Measurements from ENCODE around the gene VAV2.
"Not testable (repeated sequence)": the region's sequence is repeated elsewhere in the genome, so short reads cannot be mapped to it uniquely, and the experiment has no call there.

VAV2 gene

GRCh38 chr9:133762488-133763271, 229.4 kb downstream of the VAV2 start:
- no peak for DNase-seq

GRCh38 chr9:133761641-133762248, 230.4 kb downstream of the VAV2 start:
- DNase-seq, result no peak

GRCh38 chr9:133760713-133761290, 231.3 kb downstream of the VAV2 start:
- no peak for DNase-seq

GRCh38 chr9:133759946-133760345, 232.2 kb downstream of the VAV2 start:
- DNase-seq, result no peak

DNA sequence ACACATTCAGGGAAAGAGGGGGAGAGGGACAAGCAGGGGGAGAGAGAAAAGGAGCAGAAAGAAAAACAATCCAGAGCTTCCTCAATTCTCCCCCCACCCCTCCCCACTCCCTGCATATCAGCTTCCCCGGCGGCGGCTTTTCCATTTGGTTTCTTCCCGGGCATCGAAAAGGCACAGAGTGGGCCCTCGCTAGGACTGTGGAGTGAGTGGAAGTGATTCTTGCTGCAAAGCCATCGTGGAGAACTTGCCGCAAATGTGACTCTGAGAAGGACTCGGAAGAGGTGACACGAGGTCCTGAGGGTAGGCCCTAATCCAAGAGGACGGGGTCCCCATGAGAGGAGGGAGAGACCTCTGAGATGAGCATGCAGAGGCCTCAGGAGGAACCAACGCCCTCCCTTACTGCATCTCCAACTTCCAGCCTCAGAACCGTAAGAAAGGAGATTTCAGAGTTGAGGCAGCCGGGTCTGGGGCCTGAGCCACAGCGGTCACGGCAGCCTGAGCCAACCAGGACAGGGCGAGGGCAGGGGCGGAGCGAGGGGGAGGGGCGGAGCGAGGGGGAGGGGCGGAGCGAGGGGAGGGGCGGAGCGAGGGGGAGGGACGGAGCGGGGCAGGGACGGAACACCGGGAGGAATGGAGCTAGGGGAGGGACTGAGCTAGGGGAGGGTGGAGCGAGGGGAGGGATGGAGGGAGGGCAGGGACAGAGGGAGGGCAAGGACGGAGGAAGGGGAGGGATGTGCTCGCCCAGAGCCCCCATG, 232.8 kb downstream of the VAV2 start:
- no peak for DNase-seq

DNA sequence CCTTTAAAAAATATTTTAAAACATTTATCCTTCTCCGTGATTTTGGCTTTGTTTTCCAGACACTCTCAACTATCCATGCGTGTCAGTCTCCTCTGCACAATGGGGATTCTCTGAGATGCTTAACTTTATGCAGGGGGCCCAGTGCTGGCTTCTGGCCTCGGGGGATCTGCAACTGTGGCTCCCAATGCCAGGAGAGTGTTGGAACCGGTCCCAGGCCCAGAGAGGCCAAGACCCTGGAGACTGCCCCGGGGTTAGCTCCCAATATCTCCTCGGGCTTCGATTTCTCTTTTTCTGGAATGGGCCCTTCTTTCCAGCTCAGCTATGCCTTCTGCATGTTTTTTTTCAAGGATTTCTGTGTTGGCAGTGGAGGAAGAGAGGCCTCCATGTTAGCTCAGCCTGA, 233.9 kb downstream of the VAV2 start:
- no peak for DNase-seq

DNA sequence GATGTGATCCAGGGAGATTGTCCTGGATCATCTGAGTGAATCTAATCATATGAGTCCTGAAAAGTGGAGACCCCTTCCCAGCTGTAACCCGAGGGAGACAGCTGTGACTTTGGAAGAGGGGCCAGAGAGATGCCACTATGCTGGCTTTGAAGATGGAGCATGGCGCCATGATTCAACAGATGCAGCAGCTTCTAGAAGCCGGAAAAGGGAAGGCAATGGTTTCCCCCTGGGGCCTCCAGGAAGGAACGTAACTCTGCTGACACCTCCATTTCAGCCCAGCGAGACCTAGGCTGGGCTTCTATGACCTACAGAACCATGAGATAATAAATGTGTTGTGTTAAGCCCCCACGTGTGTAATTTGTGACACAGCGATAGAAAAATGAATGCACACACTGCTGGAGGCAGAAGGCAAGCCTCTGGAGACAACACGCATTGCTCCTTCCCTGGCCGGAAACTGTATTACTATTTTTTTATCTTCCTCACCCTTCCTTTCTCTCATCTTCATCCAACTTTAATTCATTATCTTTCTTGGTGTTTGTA, 237.4 kb downstream of the VAV2 start:
- no peak for DNase-seq

DNA sequence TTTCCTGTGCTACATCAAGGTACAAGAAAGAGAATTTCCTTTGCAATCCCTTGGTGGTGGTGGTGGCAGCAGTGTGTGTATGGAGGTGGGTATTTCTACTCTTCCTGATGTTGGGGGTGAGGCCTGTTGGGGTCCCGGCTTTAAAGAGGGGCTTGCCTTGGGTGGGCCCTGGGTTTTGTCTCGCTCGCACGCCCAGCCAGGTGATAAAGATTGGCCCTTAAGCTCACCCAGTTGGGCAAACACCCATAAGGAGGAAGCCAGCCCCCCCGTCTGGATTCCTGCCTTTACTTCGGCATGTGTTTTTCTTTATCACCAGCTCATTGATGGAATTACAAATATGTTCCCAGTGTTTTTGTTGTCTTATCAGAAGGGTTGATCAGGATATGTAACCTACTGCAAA, 237.9 kb downstream of the VAV2 start:
- no peak for DNase-seq

GRCh38 chr9:133752739-133753446, 239.2 kb downstream of the VAV2 start:
- no peak for DNase-seq

DNA sequence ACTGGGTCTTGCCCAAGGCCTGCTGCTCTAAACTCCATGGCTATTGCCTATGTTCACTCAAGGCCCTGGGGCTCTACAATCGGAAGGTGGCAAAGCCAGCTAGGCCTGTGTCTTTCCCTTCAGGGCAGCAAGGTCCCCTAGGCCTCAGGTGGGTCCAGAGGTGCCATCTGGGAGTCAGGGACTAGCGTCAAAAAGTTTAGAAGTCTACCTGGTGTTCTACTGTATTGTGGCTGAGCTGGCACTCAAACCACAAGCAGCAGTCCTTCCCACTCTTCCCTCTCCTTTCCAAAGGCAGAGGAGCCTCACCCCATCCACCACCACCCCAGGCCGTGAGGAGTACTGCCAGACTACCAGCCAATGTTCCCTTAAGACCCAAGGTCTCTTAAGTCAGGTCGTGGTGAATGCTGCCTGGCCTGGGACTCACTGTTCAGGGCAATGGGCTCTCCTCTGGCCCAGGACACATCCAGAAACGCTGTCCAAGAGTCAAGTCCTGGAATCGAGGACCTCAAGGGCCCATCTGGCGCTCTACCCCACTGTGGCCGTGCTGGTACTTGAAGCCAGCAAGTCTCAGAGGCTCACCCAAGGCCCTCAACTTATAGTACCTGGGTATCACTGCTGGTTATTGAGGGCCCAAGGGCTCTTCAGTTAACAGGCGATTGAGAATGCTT, 241.0 kb downstream of the VAV2 start:
- no peak for DNase-seq

- no peak for DNase-seq
Observed at GRCh38 chr9:133747309-133747708, 244.8 kb downstream of the VAV2 start.

DNA sequence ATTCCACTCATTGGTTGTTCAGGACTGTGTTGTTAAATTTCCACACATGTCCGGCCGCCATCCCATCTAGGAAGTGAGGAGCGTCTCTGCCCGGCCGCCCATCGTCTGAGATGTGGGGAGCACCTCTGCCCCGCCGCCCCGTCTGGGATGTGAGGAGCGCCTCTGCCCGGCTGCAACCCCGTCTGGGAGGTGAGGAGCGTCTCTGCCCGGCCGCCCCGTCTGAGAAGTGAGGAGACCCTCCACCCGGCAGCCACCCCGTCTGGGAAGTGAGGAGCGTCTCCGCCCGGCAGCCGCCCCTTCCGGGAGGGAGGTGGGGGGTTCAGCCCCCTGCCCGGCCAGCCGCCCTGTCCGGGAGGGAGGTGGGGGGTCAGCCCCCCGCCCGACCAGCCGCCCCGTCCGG, 247.6 kb downstream of the VAV2 start:
- DNase-seq, result not testable (repeated sequence)

DNA sequence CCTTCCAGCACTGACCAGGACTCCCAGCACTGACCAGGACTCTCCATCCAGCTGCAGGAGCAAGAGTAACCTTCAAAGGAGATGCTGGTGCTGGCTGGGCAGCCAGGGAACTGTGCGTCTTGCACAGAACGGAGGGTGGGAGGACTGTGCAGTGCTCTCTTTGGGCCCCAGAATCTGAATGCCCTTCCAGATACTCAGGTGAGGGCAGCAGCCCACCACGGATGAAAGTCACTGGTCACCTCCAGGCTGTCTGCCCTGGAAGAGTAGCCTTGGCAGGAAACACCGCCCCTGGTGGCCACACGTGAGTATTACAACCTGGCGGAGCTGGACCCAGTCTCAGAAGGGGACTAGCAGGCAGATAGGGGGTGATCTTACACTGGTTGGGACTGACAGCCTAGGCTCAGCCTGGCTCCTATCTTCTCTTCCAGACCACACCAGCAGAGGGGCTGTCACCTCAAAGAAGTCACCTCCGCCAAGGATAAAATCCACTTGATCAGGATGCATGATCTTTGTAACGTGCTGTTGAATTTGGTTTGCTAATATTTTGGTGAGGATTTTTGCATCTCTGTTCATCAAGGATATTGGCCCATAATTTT, 249.2 kb downstream of the VAV2 start:
- DNase-seq, result peak; percentile 72 to 81 (median 78)

DNA sequence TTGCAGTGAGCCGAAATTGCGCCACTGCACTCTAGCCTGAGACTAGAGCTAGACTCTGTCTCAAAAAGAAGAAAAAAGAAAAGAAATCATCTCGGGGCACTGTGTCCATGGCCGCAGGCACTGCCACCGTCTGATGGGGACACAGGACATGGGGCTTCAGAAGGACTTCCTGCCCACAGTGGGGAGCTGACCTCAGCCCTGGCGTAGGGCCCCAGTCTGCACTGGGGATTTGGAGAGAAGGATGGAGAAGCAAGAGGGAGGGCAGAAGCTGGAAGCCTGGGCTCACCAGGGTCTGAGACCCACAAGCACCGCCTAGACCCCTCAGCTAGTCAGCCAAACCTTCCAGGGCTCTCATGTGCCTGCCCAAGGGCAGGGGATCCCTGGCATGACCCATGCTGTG, 249.9 kb downstream of the VAV2 start:
- DNase-seq, result no peak

GRCh38 chr9:133741716-133742115, 250.4 kb downstream of the VAV2 start:
- DNase-seq, result no peak

DNA sequence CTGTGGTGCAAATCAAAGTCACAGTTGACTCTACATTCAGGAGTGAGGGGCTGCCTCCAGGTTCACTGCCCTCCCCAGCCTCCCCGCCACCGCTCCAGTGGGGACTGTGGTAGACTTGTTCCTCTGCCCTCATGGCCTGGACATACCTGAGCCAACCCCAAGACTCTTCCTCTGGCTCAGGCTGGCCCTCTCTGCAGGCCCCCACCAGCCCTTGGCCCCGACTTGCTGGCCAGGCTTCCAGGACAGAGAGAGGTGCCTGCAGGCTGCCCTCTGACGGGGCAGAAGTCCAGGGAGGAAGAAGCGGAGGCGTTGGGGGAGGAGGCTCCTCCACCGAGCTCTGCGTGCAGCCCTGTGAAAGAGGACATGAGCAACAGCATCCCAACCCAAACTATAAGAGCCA, 251.2 kb downstream of the VAV2 start:
- peak in 2 of 3 donors; percentile 9 to 26 for DNase-seq

GRCh38 chr9:133739408-133740280, 252.5 kb downstream of the VAV2 start:
- DNase-seq, result no peak

DNA sequence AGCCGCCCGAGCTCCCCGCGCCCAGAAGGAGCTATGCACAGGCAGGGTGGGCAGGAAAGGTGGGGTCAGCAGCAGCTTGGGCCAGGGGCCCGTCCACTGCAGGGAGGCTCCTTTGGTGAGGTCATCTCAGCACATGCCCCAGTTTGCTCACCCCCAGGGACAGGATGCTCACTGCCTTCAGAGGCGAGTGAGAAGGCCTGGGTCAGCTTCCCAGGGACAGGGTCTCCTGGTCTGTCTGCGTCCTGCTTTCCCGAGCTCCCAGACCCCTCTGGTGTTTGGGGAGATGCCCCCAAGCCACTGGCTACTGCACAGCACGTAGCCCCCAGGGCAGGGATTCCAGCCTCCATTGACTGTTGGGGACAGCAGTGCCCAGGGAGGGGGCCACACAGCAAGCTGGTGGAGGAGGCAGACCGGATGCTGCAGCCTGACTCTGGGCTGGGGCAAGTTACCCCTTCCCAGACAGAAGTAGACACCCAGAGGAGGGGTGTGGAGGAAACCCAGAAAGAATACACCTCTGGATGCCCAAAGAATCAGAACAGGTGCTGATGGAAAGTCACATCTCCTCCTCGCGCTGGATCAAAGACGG, 253.4 kb downstream of the VAV2 start:
- no peak for DNase-seq

DNA sequence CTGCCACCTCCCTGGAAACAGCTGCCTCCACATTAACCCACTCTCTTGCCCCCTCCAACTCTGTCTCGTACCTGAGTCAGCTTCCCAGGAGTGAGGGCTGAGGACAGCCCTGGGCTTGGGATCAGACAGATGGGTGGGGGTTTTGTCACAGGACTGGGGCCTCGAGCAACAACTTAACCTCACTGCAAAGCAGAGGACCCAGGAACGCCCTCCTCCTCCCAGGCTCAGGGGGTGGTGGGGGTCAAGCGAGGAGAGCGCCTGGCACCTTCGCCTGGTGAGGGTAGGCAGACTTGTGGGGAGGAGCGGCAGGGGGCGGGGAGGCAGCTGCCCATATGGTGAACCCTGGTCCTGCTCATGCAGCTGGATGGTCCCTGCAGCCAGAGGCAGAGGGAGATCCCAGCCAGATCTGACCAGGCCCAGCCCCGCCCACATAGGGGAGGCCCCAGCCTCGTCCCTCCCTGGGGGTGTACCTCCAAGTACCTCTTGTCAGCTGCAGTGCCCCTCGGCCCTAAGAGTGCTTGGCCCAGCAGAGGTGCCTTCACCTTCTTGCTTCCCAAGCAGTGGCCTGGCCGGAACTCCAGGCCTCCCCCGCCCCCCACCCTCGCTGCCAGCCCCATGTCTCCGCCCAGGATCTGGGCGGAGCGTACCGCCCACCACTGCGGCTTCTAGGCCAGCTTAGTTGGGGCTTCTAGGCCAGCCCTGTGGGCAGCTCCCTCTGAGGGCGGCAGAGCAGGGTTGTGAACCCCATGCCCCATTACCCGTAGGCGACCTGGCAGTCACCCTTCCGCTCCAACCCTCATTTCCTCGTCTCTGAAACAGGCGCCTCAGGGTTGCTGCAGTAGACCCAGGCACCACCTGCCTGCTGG, 254.1 kb downstream of the VAV2 start, which contains the start of gene SARDH:
SARDH (minus strand) TSS at position 579 of the 866 bp plus-strand sequence. CDS start 4,179 bp downstream, outside the sequence.
- DNase-seq, result peak; percentile 84 to 89 (median 87)
